Measurements from ENCODE around the gene DLGAP3.

The DLGAP3 gene

GRCh38 chr1:34899471-34899870, 30.0 kb downstream of the DLGAP3 start:
- no peak overlapping the region for H3K27ac ChIP-seq (ENCODE audit: low read length)
- no peak overlapping the region for H3K4me2 ChIP-seq (ENCODE audit: insufficient read depth, low read length)
- no peaks in the 10 kb centered on the region for H3K36me3 ChIP-seq (ENCODE audit: insufficient read depth, low read length)
- H4K20me1 ChIP-seq (ENCODE audit: insufficient read depth, low read length), result no peaks in the 10 kb centered on the region
- H3K9me3 ChIP-seq (ENCODE audit: insufficient read depth, low read length, severe bottlenecking), result no peaks in the 10 kb centered on the region
- no peak overlapping the region for H3K9ac ChIP-seq (ENCODE audit: low read depth, low read length)
- H3K4me1 ChIP-seq (ENCODE audit: insufficient read depth, low read length), result no peaks in the 10 kb centered on the region
- DNase-seq (no peak), ATAC-seq (ENCODE audit: insufficient read depth, low read depth) (no peak)
- H2AFZ ChIP-seq (ENCODE audit: low read depth, low read length), result no peak overlapping the region
- no peaks in the 10 kb centered on the region for H3K79me2 ChIP-seq (ENCODE audit: insufficient read depth, low read length)
- no peak overlapping the region for H3K4me3 ChIP-seq (ENCODE audit: low read depth in 1 of 2, low read length in 2 of 2)
- TF ChIP-seq CTCF (IDR thresholded peaks at IDR 0.05; ENCODE audit: borderline replicate concordance, extremely low read depth, low read length, poor library complexity, severe bottlenecking) (no peak), EZH2 (IDR thresholded peaks at IDR 0.05; ENCODE audit: borderline replicate concordance, low read depth, low read length, severe bottlenecking) (no peak)
- peaks cover 4% of the 10 kb centered on the region for H3K27me3 ChIP-seq (ENCODE audit: insufficient read depth, low read length, poor library complexity)

- no peak overlapping the region for H3K4me2 ChIP-seq (ENCODE audit: insufficient read depth, low read length)
- no peaks in the 10 kb centered on the region for H3K79me2 ChIP-seq (ENCODE audit: insufficient read depth, low read length)
- H3K4me3 ChIP-seq (ENCODE audit: low read depth in 1 of 2, low read length in 2 of 2), result no peak overlapping the region
- no peaks in the 10 kb centered on the region for H3K4me1 ChIP-seq (ENCODE audit: insufficient read depth, low read length)
- TF ChIP-seq CTCF (IDR thresholded peaks at IDR 0.05; ENCODE audit: borderline replicate concordance, extremely low read depth, low read length, poor library complexity, severe bottlenecking) (no peak), EZH2 (IDR thresholded peaks at IDR 0.05; ENCODE audit: borderline replicate concordance, low read depth, low read length, severe bottlenecking) (no peak)
- DNase-seq, result no peak
- no peak for ATAC-seq (ENCODE audit: insufficient read depth, low read depth)
- peaks cover 2% of the 10 kb centered on the region for H3K9me3 ChIP-seq (ENCODE audit: insufficient read depth, low read length, severe bottlenecking)
- peaks cover 4% of the 10 kb centered on the region for H3K27me3 ChIP-seq (ENCODE audit: insufficient read depth, low read length, poor library complexity)
- no peak overlapping the region for H2AFZ ChIP-seq (ENCODE audit: low read depth, low read length)
- H4K20me1 ChIP-seq (ENCODE audit: insufficient read depth, low read length), result no peaks in the 10 kb centered on the region
- no peak overlapping the region for H3K9ac ChIP-seq (ENCODE audit: low read depth, low read length)
- H3K36me3 ChIP-seq (ENCODE audit: insufficient read depth, low read length), result no peaks in the 10 kb centered on the region
- no peak overlapping the region for H3K27ac ChIP-seq (ENCODE audit: low read length)
Observed at GRCh38 chr1:34898330-34898761, 31.1 kb downstream of the DLGAP3 start.

- ATAC-seq (ENCODE audit: insufficient read depth, low read depth), result no peak
- H2AFZ ChIP-seq (ENCODE audit: low read depth, low read length), result no peak overlapping the region
- no peaks in the 10 kb centered on the region for H4K20me1 ChIP-seq (ENCODE audit: insufficient read depth, low read length)
- no peak overlapping the region for H3K27ac ChIP-seq (ENCODE audit: low read length)
- no peaks in the 10 kb centered on the region for H3K36me3 ChIP-seq (ENCODE audit: insufficient read depth, low read length)
- no peaks in the 10 kb centered on the region for H3K79me2 ChIP-seq (ENCODE audit: insufficient read depth, low read length)
- H3K4me3 ChIP-seq (ENCODE audit: low read depth in 1 of 2, low read length in 2 of 2), result no peak overlapping the region
- TF ChIP-seq CTCF (IDR thresholded peaks at IDR 0.05; ENCODE audit: borderline replicate concordance, extremely low read depth, low read length, poor library complexity, severe bottlenecking) (no peak), EZH2 (IDR thresholded peaks at IDR 0.05; ENCODE audit: borderline replicate concordance, low read depth, low read length, severe bottlenecking) (no peak)
- no peak for DNase-seq
- no peaks in the 10 kb centered on the region for H3K4me1 ChIP-seq (ENCODE audit: insufficient read depth, low read length)
- H3K4me2 ChIP-seq (ENCODE audit: insufficient read depth, low read length), result no peak overlapping the region
- no peaks in the 10 kb centered on the region for H3K27me3 ChIP-seq (ENCODE audit: insufficient read depth, low read length, poor library complexity)
- no peak overlapping the region for H3K9ac ChIP-seq (ENCODE audit: low read depth, low read length)
- H3K9me3 ChIP-seq (ENCODE audit: insufficient read depth, low read length, severe bottlenecking), result peaks cover 12% of the 10 kb centered on the region
Observed at GRCh38 chr1:34896612-34897011, 32.8 kb downstream of the DLGAP3 start.

GRCh38 chr1:34889705-34890104, 39.7 kb downstream of the DLGAP3 start:
- no peaks in the 10 kb centered on the region for H3K4me1 ChIP-seq (ENCODE audit: insufficient read depth, low read length)
- no peaks in the 10 kb centered on the region for H3K36me3 ChIP-seq (ENCODE audit: insufficient read depth, low read length)
- DNase-seq (no peak), ATAC-seq (ENCODE audit: insufficient read depth, low read depth) (no peak)
- peaks cover 12% of the 10 kb centered on the region for H3K9me3 ChIP-seq (ENCODE audit: insufficient read depth, low read length, severe bottlenecking)
- no peak overlapping the region for H3K4me2 ChIP-seq (ENCODE audit: insufficient read depth, low read length)
- H3K27ac ChIP-seq (ENCODE audit: low read length), result no peak overlapping the region
- no peaks in the 10 kb centered on the region for H3K79me2 ChIP-seq (ENCODE audit: insufficient read depth, low read length)
- H3K4me3 ChIP-seq (ENCODE audit: low read depth in 1 of 2, low read length in 2 of 2), result no peak overlapping the region
- no peaks in the 10 kb centered on the region for H4K20me1 ChIP-seq (ENCODE audit: insufficient read depth, low read length)
- H3K9ac ChIP-seq (ENCODE audit: low read depth, low read length), result no peak overlapping the region
- TF ChIP-seq CTCF (IDR thresholded peaks at IDR 0.05; ENCODE audit: borderline replicate concordance, extremely low read depth, low read length, poor library complexity, severe bottlenecking) (no peak), EZH2 (IDR thresholded peaks at IDR 0.05; ENCODE audit: borderline replicate concordance, low read depth, low read length, severe bottlenecking) (no peak)
- H3K27me3 ChIP-seq (ENCODE audit: insufficient read depth, low read length, poor library complexity), result no peaks in the 10 kb centered on the region
- no peak overlapping the region for H2AFZ ChIP-seq (ENCODE audit: low read depth, low read length)
